T-helper 1 cell treated with Interleukin-12 subunit alpha and Interleukin-12 subunit beta and Interleukin-4 antibody, amounts not matched to agents 30 μg/mL and 1 μg/mL, for 36 hours (primary cell): ENCODE data around the gene ACOX3.

Source experiments
- H3K27ac Mint-ChIP-seq: one replicate; pipeline ENCODE4 v1.8.0; 2021; ENCODE audit warnings: mild to moderate bottlenecking, mixed read lengths
- H3K27me3 Mint-ChIP-seq: one replicate; pipeline ENCODE4 v1.8.0; 2021; ENCODE audit warnings: low read depth, mixed read lengths
- H3K36me3 Mint-ChIP-seq: one replicate; pipeline ENCODE4 v1.8.0; 2021; ENCODE audit warnings: low read depth, mixed read lengths
- H3K4me1 Mint-ChIP-seq: one replicate; pipeline ENCODE4 v1.8.0; 2021; ENCODE audit warnings: low read depth, mixed read lengths
- H3K4me3 Mint-ChIP-seq: one replicate; pipeline ENCODE4 v1.8.0; 2021; ENCODE audit warnings: mild to moderate bottlenecking, moderate library complexity, mixed read lengths
- H3K9me3 Mint-ChIP-seq: one replicate; pipeline ENCODE4 v1.8.0; 2021; ENCODE audit warnings: mixed read lengths

The ACOX3 gene

DNA sequence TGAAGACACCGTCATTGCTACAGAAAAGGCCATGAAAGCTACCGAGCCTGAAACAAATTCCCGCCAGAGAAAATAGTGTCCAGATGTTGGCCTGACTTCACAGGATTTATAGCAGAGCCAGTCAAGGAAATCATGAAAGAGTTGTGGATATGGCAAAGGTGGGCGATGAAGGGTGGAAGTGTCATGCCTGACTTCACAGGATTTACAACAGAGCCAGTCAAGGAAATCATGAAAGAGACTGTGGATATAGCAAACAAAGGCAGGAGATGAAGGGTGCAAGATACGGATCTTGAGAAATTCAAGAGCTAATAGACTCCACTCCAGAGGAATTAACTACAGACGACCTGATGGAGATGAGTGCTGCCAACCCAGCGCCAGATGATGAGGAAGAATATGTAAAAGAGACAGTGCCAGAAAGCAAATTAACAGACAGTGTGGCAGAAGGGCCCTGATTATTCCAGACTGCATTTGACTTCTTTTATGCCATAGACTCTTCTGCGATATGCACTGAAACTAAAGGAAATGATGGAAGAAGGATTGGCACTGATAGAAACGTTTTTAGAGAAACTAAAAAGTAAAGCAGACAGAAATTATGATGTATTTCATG is 17.2 kb upstream of the ACOX3 start:
- Mint-ChIP-seq H3K4me1 (no peaks in the 10 kb centered on the region), H3K9me3 (no peaks in the 10 kb centered on the region), H3K27ac (no peak overlapping the region), H3K27me3 (no peaks in the 10 kb centered on the region), H3K36me3 (peaks cover 14% of the 10 kb centered on the region), H3K4me3 (no peak overlapping the region)

DNA sequence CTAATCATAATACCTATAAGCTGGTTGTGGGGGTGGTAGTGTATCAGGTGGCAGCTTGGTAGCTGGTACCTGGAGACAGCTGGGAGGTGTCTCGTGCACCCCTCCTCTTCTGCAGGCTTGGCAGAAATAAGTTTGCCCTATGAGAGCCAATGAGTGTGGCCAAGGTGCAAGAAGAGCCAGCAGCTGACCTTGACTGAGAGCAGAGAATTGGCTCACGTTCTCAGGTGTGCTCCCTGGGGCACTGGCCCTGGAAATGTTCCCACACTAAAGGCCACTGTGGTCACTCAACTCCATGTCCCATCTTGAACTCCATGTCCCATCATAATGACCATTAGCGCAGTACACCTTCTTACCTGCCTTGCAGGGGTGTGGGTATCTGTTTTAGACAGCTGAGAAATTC is 13.4 kb upstream of the ACOX3 start:
- no peaks in the 10 kb centered on the region for H3K4me1 Mint-ChIP-seq
- H3K27ac Mint-ChIP-seq: no peak overlapping the region
- no peak overlapping the region for H3K4me3 Mint-ChIP-seq
- H3K27me3 Mint-ChIP-seq: no peaks in the 10 kb centered on the region
- H3K9me3 Mint-ChIP-seq: no peaks in the 10 kb centered on the region
- peaks cover 15% of the 10 kb centered on the region for H3K36me3 Mint-ChIP-seq

DNA sequence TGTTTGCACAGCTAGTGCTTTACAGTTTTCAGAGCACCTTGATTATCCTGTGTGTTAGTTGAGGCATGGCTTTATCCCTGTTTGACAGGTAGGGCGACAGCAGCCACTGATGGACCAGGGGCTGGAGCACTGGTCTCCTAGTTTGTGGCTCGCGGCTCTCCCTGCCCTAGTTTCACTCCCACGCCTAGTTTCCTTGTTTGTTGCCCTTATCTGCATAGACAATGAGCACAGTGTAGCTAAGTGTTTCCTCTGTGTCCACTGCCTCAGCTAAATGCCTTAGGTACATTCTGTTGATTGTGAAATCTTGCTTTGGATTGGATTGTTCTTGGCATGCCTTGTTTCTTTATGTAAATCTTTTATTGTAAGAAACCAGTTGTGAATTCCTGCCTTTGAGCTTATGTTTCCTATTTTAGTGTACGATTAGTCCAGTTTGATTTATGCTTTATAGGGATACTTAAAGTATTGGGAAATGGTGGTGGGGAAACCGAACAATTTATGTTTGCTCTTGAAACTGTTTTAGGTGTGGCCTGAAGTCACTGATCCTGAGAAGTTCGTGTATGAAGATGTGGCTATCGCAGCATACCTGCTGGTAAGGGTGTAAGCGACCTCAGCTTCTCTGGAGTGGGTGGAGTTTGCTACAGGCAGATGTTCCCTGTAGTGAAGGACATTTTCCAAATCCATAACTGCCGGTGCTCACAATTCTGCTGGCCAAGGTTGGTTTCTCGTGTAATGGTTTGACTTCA is 11.1 kb upstream of the ACOX3 start:
- no peaks in the 10 kb centered on the region for H3K9me3 Mint-ChIP-seq
- peaks cover 10% of the 10 kb centered on the region for H3K36me3 Mint-ChIP-seq

DNA sequence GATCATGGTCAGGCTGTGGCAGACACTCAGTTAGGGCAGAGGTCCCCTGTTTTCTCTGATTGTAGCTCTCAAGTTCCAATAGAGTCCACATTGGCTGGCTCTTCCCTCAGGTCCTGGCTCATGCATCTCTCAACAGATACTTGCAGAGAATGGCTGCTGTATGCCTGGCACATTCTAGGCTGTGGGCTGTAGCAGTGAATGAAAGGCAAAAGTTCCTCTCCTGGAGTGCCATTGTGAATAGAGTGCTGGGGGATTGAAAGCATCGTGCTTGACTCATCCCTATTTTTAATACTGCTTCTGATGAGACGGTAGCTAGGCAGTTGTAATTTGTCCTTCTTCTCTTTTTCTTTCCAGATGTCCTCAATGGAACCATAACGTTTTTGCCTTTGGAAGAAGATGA is 5.6 kb upstream of the ACOX3 start:
- Mint-ChIP-seq H3K4me1 (peaks cover 34% of the 10 kb centered on the region), H3K27me3 (no peaks in the 10 kb centered on the region), H3K27ac (no peak overlapping the region), H3K9me3 (no peaks in the 10 kb centered on the region), H3K36me3 (no peaks in the 10 kb centered on the region), H3K4me3 (no peak overlapping the region)

More for the DNA sequence above, 11.1 kb upstream of the ACOX3 start:
- Mint-ChIP-seq H3K4me3 (no peak overlapping the region), H3K4me1 (no peaks in the 10 kb centered on the region), H3K27ac (no peak overlapping the region), H3K27me3 (no peaks in the 10 kb centered on the region)

DNA sequence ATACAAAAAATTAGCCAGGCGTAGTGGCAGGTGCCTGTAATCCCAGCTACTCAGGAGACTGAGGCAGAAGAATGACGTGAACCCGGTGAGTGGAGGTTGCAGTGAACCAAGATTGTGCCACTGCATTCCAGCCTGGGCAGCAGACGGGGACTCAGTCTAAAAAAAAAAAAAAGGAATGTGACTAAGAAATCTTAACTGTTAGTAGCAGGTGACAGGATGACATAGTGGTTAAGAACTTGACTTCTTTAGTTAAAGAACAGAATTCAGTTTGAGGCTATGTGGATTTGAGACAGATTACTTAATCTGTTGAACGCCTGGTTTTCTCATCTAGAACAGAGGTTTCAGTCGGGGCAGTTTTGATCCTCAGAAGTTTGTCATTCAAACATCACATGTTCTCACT is 3.3 kb upstream of the ACOX3 start:
- Mint-ChIP-seq H3K27me3 (no peaks in the 10 kb centered on the region), H3K9me3 (no peaks in the 10 kb centered on the region), H3K4me1 (peaks cover 47% of the 10 kb centered on the region), H3K27ac (no peak overlapping the region), H3K4me3 (no peak overlapping the region), H3K36me3 (peaks cover 2% of the 10 kb centered on the region)

DNA sequence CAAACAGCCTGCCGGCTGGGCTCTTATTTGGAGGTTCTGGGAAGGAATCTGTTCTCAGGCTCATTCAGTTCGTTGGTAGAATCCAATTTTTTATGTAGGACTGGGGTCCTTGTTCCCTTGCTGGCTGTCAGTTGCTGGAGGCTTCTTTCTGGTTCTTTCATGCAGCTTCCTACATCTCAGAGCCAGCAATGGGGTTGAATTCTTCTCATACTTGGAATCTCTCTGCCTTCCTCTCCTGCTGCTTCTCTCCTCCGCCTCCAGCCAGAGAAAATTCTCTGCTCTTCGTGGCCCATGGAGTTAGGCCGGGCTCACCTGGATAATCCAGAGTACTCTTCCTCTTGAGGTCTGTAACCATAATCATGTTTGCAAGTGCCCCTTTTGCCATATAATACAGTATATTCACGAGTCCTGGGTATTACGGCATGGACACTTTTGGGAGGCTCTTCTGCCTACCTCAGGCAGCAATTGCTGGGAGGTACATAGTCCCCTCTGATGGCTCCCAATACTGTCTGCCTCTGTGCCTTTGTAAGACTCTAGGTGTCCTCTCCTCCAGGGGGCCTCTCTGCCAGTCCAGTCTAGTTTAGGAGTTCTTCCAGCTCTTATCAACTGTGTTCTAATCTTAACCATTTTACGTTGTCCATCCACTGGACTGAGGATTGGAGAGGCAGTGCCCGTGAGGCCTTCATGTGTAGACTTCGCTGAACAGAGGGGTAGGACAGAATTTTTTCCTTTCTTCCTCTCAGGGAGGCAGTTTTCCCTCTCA is 2.3 kb upstream of the ACOX3 start:
- peak overlapping the region; percentile 74 for H3K27ac Mint-ChIP-seq
- peak overlapping the region; percentile 80 for H3K4me3 Mint-ChIP-seq
- no peaks in the 10 kb centered on the region for H3K9me3 Mint-ChIP-seq
- no peaks in the 10 kb centered on the region for H3K27me3 Mint-ChIP-seq
- H3K36me3 Mint-ChIP-seq: peaks cover 2% of the 10 kb centered on the region
- peaks cover 49% of the 10 kb centered on the region for H3K4me1 Mint-ChIP-seq

DNA sequence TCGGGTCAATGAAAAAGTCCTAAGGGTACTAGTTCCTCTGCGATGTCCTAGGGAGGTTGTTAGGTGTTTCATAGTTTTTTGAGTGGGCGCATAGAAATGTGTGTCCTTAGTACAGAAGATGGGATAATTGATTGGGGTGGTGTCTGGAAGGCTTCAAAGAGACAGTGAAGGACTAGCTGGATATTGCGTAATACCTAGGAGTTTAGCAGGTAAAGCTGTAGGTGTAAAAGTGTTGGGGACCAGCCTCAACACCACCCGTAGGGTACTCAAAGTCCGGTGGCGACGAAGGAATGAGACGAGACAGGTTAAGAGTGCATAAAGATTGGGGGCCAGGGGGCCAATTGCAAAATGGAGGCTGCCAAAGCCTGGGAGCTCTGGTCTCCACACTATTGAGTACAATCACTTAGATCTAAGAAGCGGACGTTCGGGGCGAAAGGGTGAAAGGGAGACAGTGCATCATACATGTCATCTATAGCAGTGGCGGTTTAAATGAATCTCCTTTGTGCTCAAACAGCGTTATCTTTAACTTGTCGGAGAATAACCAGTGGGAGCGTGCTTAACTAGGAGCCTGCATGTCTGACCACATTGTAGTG is 1.1 kb upstream of the ACOX3 start:
- Mint-ChIP-seq H3K36me3 (peaks cover 2% of the 10 kb centered on the region), H3K27ac (peak overlapping the region; percentile 65), H3K4me3 (peak overlapping the region; percentile 85), H3K9me3 (no peaks in the 10 kb centered on the region), H3K27me3 (no peaks in the 10 kb centered on the region), H3K4me1 (peaks cover 56% of the 10 kb centered on the region)

DNA sequence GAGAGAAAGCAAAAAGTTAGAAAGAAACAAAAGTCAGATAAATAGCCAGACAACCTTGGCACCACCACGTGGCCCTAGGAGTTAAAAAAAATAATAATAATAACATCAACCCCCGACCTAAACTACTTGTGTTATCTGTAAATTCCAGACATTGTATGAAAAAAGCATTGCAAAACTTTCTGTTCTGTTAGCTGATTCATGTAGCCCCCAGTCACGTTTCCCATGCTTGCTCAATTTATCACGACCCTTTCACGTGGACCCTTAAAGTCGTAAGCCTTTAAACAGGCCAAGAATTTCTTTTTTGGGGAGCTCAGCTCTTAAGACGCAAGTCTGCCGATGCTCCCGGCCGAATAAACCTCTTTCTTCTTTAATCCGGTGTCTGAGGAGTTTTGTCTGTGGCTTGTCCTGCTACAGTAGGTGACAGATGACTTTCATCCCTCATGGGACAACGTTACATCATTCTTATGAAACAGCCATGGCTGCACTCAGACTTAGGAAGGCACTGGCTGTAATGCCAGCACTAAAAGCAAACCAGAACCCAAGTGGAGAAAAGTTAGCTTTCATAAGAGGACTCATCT is 520 bp downstream of the ACOX3 start:
- Mint-ChIP-seq H3K27me3 (no peaks in the 10 kb centered on the region), H3K27ac (peak overlapping the region; percentile 96), H3K4me1 (peaks cover 63% of the 10 kb centered on the region), H3K4me3 (peak overlapping the region; percentile 90), H3K36me3 (peaks cover 2% of the 10 kb centered on the region), H3K9me3 (no peaks in the 10 kb centered on the region)

DNA sequence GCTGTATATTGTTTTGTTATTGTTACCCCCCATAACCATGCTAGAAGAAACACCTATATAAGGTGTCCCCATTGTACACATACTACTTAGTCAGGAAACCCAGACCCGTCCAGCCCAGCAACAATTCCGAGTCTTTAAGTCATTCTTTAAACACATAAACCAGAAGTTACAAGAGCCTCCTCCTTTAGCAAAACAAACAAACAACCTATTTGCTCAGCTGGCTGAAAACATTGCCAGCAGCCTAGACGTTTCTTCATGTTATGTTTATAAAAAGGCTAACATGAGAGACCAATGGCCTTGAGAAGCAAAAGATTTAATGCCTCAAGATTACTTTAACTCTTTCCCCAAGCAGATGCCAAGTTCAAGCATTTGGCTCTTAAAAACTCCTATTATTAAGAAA is 1.4 kb downstream of the ACOX3 start:
- peaks cover 4% of the 10 kb centered on the region for H3K36me3 Mint-ChIP-seq
- peaks cover 65% of the 10 kb centered on the region for H3K4me1 Mint-ChIP-seq
- no peaks in the 10 kb centered on the region for H3K27me3 Mint-ChIP-seq
- H3K4me3 Mint-ChIP-seq: peak overlapping the region; percentile 56
- H3K9me3 Mint-ChIP-seq: no peaks in the 10 kb centered on the region
- peak overlapping the region; percentile 37 for H3K27ac Mint-ChIP-seq

DNA sequence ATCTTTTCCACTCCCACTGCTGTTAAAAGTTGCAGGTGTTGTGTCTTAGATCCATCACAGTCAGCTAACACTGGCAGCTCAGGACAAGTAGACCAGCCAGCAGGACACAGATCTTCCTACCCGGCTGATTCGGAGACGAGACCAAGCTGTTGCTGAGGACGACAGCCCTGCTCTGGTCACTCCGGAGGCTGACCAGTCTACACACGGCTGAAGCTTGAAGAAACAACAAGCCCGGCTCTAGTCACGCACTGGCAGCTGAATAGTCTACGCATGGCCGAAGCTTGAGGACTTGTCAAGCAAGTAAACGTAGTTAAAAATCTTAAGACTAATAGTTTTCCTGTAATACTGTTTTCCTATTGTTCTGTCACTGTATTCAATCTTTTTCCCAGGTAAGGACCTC is 1.8 kb downstream of the ACOX3 start:
- H3K9me3 Mint-ChIP-seq: no peaks in the 10 kb centered on the region
- peak overlapping the region; percentile 37 for H3K27ac Mint-ChIP-seq
- H3K4me1 Mint-ChIP-seq: peaks cover 62% of the 10 kb centered on the region
- H3K36me3 Mint-ChIP-seq: peaks cover 4% of the 10 kb centered on the region
- no peaks in the 10 kb centered on the region for H3K27me3 Mint-ChIP-seq
- H3K4me3 Mint-ChIP-seq: peak overlapping the region; percentile 56

DNA sequence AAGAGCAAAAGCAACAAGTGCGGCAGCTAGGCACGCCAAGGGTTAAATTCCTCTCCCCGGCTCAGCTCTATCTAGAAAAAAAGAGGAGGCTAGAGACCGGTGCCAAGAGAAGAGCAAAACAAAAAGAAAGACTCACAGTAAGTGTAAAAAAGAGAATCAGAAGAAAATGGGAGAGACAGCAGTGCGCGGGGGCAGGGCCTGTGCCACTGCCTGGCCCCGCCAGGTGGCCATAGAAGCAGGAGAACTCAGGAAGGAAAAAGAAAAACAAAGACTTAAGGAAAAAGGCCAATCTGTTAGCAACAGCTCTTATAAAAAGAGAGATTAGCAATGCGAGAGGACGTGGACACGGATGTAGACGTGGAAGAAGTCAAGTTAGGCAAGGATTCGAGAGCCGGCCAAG is 3.2 kb downstream of the ACOX3 start:
- Mint-ChIP-seq H3K4me1 (peaks cover 49% of the 10 kb centered on the region), H3K9me3 (no peaks in the 10 kb centered on the region), H3K36me3 (peaks cover 6% of the 10 kb centered on the region), H3K4me3 (no peak overlapping the region), H3K27me3 (no peaks in the 10 kb centered on the region), H3K27ac (peak overlapping the region; percentile 5)

DNA sequence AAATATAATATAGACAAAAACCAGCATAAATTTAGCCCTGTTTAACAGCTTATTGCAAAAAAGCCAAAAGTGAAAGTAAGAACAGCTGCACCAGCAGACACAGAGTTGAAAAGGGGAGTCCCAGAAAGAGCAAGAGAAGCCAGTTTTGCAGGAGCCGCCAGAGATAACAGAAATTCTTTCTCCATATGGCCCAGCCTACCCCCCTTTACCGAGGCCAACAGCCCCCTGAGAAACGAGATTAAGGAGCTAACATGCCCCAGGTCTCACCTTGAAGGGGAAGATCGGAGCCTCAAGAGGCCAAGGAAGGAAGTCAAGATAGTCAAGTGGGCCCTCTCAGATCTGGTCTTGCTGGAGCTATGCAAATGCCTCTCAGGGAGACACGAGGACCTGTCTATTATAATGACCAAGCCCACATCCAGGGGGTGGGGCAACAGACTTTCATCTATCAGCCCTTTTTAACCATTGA is 4.8 kb downstream of the ACOX3 start:
- H3K27me3 Mint-ChIP-seq: no peaks in the 10 kb centered on the region
- H3K36me3 Mint-ChIP-seq: peaks cover 6% of the 10 kb centered on the region
- peak overlapping the region; percentile 80 for H3K27ac Mint-ChIP-seq
- no peaks in the 10 kb centered on the region for H3K9me3 Mint-ChIP-seq
- peak overlapping the region; percentile 66 for H3K4me3 Mint-ChIP-seq
- peaks cover 38% of the 10 kb centered on the region for H3K4me1 Mint-ChIP-seq

DNA sequence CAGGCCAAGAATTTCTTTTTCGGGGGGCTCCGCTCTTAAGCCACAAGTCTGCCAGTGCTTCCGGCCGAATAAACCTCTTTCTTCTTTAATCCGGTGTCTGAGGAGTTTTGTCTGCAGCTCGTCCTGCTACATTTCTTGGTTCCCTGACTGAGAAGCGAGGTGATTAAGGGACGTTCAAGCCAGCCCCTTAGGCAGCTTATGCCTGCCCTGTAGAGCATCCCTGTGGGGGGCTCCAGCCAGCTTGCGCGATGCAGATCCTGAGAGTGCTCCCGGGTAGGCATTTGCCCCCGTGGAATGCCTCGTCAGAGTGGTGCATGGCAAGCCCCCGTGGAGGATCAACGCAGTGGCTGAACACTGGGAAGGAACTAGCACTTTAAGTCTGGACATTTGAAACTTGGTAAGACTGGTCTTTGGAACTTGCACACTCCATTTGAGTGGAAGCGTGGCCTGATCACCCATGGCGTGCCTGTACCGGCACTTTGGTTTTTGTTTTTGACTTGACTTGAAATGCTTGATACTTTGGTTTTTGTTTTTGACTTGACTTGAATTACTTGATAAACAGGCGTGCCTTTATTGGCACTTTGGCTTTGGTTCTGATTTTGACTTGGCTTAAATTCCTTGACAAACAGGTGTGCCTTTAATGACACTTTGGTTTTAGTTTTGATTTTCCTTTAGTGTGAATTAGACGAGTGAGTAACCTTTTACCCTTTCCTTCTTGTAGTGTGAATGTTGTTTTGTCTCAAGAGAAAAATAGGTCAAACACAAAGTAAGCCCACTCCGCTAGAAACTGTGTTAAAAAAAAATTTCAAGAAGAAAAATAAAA is 6.1 kb downstream of the ACOX3 start:
- Mint-ChIP-seq H3K9me3 (no peaks in the 10 kb centered on the region), H3K36me3 (peaks cover 4% of the 10 kb centered on the region), H3K27me3 (no peaks in the 10 kb centered on the region), H3K27ac (peak overlapping the region; percentile 56), H3K4me3 (peak overlapping the region; percentile 66), H3K4me1 (peaks cover 30% of the 10 kb centered on the region)
